GM12878 (cell line): ENCODE data around the gene C3orf22. TPM values are rescaled to one million over a fixed set of nuclear protein-coding genes. Genes with fewer than 3 reads are reported as not detected.

Experiments
- GABPA ChIP-seq: IDR thresholded peaks from 2 replicates; pipeline ENCODE4 v1.6.1; 2014; ENCODE audit warnings: antibody characterized with exemption, low read depth, mild to moderate bottlenecking, inconsistent platforms
- PAX8 ChIP-seq: fragments of 450-650 bp; IDR thresholded peaks from 2 replicates; pipeline ENCODE4 v1.6.1; 2017; ENCODE audit warnings: mild to moderate bottlenecking, moderate library complexity
- polyA plus RNA-seq, 11 experiments: library from polyadenylated mRNA; depleted of rRNA in 4 of 11; unstranded in 6 of 11; stranded (reverse) in 5 of 11; fragments of >200 nt; fragmentation: Nextera tagmentation in 4 of 11; fragmentation: Illumina TruSeq in 1 of 11; extraction: Ambion mirVana in 4 of 11; extraction: Trizol in 1 of 11; gene quantifications; 1 replicate in 1 of 11; 2 replicates in 10 of 11; pipeline versions ENCODE4 v1.2.1 to v1.2.3, GENCODE V29; 2011 to 2016; ENCODE audit warnings: inconsistent platforms in 2 of 11, missing spikeins in 2 of 11, low read depth in 1 of 11
- total RNA-seq, 4 experiments: library from RNA; depleted of rRNA in 3 of 4; stranded (reverse); fragments of >200 nt in 3 of 4; fragmentation: Illumina TruSeq in 1 of 4; extraction: Trizol in 1 of 4; gene quantifications; 2 replicates each; pipeline versions ENCODE4 v1.2.1 to v1.2.3, GENCODE V29; 2013 to 2021
- TF ChIP-seq, protein P1 (sequence below): fragments of 450-650 bp; IDR thresholded peaks from 2 replicates; pipeline ENCODE4 v1.6.1; 2017; ENCODE audit warnings: low read depth, mild to moderate bottlenecking, moderate library complexity
- TF ChIP-seq, protein P2 (sequence below): fragments of 150-350 bp; IDR thresholded peaks from 2 replicates; pipeline ENCODE4 v1.6.1; 2016; ENCODE audit warnings: low read depth, low read length
- TF ChIP-seq, protein P3 (sequence below): fragments of 450-650 bp; IDR thresholded peaks from 2 replicates; pipeline ENCODE4 v1.6.1; 2017; ENCODE audit warnings: mild to moderate bottlenecking, low read depth, inconsistent platforms; ENCODE audit not compliant: poor library complexity, severe bottlenecking
- TF ChIP-seq, protein P4 (sequence below): IDR thresholded peaks from 2 replicates; pipeline ENCODE4 v1.6.1; 2012; ENCODE audit warnings: low read depth, low read length, improper control_type of control experiment

Gene C3orf22
- total and polyA plus RNA-seq, 10 of the 15 experiments (the other 5 are each of a cell fraction or from before 2014, with no cell fraction given), result not detected

DNA sequence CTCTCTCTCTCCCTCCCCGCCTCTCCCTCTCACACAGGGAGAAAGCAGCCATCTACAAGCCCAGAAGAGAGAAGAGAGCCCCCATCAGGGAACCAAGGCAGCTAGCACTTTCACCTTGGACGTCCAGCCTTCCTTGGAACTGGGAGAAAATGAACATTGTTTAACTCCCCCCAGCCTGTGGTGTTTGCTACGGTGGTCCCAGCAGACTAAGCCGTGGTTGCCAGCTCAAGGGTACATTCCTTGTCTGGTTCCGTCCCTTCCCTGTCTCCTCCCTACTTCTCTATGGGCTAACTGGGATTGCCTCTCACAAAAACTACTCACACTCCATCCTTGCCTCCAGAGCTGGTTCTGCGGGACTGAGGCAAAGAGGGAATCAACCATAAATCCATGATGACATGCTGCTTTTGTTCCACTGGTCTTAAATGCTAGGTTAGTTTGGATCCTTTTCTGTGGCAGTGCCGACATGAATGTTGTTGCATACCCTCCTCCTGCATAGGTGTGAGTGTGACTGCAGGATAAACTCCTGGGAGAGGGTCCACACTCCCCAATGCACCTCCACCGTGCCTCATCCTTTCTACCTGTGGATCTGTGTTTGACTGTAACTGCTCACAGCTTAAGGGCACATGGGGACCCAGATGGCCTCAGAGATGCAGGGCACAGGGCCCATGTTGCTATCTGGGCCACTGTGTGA is 12.0 kb downstream of the C3orf22 start (continued):
- TF ChIP-seq, protein P1, sequence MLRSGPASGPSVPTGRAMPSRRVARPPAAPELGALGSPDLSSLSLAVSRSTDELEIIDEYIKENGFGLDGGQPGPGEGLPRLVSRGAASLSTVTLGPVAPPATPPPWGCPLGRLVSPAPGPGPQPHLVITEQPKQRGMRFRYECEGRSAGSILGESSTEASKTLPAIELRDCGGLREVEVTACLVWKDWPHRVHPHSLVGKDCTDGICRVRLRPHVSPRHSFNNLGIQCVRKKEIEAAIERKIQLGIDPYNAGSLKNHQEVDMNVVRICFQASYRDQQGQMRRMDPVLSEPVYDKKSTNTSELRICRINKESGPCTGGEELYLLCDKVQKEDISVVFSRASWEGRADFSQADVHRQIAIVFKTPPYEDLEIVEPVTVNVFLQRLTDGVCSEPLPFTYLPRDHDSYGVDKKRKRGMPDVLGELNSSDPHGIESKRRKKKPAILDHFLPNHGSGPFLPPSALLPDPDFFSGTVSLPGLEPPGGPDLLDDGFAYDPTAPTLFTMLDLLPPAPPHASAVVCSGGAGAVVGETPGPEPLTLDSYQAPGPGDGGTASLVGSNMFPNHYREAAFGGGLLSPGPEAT, result no peak
- TF ChIP-seq, protein P2, sequence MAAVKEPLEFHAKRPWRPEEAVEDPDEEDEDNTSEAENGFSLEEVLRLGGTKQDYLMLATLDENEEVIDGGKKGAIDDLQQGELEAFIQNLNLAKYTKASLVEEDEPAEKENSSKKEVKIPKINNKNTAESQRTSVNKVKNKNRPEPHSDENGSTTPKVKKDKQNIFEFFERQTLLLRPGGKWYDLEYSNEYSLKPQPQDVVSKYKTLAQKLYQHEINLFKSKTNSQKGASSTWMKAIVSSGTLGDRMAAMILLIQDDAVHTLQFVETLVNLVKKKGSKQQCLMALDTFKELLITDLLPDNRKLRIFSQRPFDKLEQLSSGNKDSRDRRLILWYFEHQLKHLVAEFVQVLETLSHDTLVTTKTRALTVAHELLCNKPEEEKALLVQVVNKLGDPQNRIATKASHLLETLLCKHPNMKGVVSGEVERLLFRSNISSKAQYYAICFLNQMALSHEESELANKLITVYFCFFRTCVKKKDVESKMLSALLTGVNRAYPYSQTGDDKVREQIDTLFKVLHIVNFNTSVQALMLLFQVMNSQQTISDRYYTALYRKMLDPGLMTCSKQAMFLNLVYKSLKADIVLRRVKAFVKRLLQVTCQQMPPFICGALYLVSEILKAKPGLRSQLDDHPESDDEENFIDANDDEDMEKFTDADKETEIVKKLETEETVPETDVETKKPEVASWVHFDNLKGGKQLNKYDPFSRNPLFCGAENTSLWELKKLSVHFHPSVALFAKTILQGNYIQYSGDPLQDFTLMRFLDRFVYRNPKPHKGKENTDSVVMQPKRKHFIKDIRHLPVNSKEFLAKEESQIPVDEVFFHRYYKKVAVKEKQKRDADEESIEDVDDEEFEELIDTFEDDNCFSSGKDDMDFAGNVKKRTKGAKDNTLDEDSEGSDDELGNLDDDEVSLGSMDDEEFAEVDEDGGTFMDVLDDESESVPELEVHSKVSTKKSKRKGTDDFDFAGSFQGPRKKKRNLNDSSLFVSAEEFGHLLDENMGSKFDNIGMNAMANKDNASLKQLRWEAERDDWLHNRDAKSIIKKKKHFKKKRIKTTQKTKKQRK, result no peak
- TF ChIP-seq GABPA (no peak), PAX8 (no peak)
- TF ChIP-seq, protein P3, sequence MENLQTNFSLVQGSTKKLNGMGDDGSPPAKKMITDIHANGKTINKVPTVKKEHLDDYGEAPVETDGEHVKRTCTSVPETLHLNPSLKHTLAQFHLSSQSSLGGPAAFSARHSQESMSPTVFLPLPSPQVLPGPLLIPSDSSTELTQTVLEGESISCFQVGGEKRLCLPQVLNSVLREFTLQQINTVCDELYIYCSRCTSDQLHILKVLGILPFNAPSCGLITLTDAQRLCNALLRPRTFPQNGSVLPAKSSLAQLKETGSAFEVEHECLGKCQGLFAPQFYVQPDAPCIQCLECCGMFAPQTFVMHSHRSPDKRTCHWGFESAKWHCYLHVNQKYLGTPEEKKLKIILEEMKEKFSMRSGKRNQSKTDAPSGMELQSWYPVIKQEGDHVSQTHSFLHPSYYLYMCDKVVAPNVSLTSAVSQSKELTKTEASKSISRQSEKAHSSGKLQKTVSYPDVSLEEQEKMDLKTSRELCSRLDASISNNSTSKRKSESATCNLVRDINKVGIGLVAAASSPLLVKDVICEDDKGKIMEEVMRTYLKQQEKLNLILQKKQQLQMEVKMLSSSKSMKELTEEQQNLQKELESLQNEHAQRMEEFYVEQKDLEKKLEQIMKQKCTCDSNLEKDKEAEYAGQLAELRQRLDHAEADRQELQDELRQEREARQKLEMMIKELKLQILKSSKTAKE, result no peak
- TF ChIP-seq, protein P4, sequence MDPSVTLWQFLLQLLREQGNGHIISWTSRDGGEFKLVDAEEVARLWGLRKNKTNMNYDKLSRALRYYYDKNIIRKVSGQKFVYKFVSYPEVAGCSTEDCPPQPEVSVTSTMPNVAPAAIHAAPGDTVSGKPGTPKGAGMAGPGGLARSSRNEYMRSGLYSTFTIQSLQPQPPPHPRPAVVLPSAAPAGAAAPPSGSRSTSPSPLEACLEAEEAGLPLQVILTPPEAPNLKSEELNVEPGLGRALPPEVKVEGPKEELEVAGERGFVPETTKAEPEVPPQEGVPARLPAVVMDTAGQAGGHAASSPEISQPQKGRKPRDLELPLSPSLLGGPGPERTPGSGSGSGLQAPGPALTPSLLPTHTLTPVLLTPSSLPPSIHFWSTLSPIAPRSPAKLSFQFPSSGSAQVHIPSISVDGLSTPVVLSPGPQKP, result no peak
